GM19023 (cell line): ENCODE data around the gene CCDC80.
A peak's percentile ranks its signal among the peaks of the same experiment; 100 is the strongest.

Experiments used
- ATAC-seq: cut with Tn5 transposase; IDR thresholded peaks from one replicate; pipeline ENCODE4 v1.9.1; 2021; ENCODE audit warnings: mild to moderate bottlenecking, moderate library complexity; ENCODE audit not compliant: unreplicated experiment

Gene CCDC80

GRCh38 chr3:112634786-112635541 lies 6.0 kb downstream of the CCDC80 start:
- no peak for ATAC-seq

GRCh38 chr3:112633757-112634156 lies 7.2 kb downstream of the CCDC80 start:
- no peak for ATAC-seq

- no peak for ATAC-seq
Measured at GRCh38 chr3:112633191-112633590, 7.8 kb downstream of the CCDC80 start.

GRCh38 chr3:112632596-112632995 lies 8.3 kb downstream of the CCDC80 start:
- no peak for ATAC-seq

- ATAC-seq: no peak
Measured at GRCh38 chr3:112631257-112631656, 9.7 kb downstream of the CCDC80 start.

- ATAC-seq: no peak
Measured at GRCh38 chr3:112629425-112629824, 11.5 kb downstream of the CCDC80 start.

- no peak for ATAC-seq
Measured at GRCh38 chr3:112627919-112628466, 12.9 kb downstream of the CCDC80 start.

- no peak for ATAC-seq
Measured at GRCh38 chr3:112627419-112627818, 13.5 kb downstream of the CCDC80 start.

- no peak for ATAC-seq
Measured at GRCh38 chr3:112623717-112624116, 17.2 kb downstream of the CCDC80 start.

GRCh38 chr3:112623213-112623612 lies 17.7 kb downstream of the CCDC80 start:
- no peak for ATAC-seq

- peak; percentile 77 for ATAC-seq
Measured at GRCh38 chr3:112619295-112619694, 21.6 kb downstream of the CCDC80 start.

GRCh38 chr3:112617285-112617684 lies 23.7 kb downstream of the CCDC80 start:
- ATAC-seq: no peak

GRCh38 chr3:112615989-112616731 lies 24.8 kb downstream of the CCDC80 start:
- no peak for ATAC-seq

- no peak for ATAC-seq
Measured at GRCh38 chr3:112611752-112612515, 29.0 kb downstream of the CCDC80 start.

- no peak for ATAC-seq
Measured at GRCh38 chr3:112610121-112610520, 30.8 kb downstream of the CCDC80 start.

GRCh38 chr3:112607863-112608262 lies 33.1 kb downstream of the CCDC80 start:
- no peak for ATAC-seq

- ATAC-seq: no peak
Measured at GRCh38 chr3:112606098-112606497, 34.8 kb downstream of the CCDC80 start.

- no peak for ATAC-seq
Measured at GRCh38 chr3:112605285-112605684, 35.7 kb downstream of the CCDC80 start.

- no peak for ATAC-seq
Measured at GRCh38 chr3:112604536-112604935, 36.4 kb downstream of the CCDC80 start.

GRCh38 chr3:112602217-112602838 lies 38.6 kb downstream of the CCDC80 start:
- peak; percentile 63 for ATAC-seq

GRCh38 chr3:112598731-112599130 lies 42.2 kb downstream of the CCDC80 start:
- ATAC-seq: no peak
